H9 (cell line): ENCODE measurements around the gene IZUMO1. TPM values are rescaled to one million over a fixed set of nuclear protein-coding genes. Genes with fewer than 3 reads are reported as not detected.

Experiments
- DNase-seq: peaks from one replicate; pipeline ENCODE4 v3.0.0-alpha.2; 2017
- H2AFZ ChIP-seq: one replicate; pipeline ENCODE4 v1.6.1; 2013; ENCODE audit warnings: mild to moderate bottlenecking, low read length, control low read depth, moderate library complexity
- H2AK5ac ChIP-seq: 2 replicates; pipeline ENCODE4 v1.6.1; 2013; ENCODE audit warnings: low read length, control low read depth, mixed read lengths; ENCODE audit not compliant: insufficient read length
- H2BK120ac ChIP-seq: one replicate; pipeline ENCODE4 v1.6.1; 2013; ENCODE audit warnings: low read depth, mild to moderate bottlenecking, low read length, control low read depth, inconsistent platforms; ENCODE audit not compliant: poor library complexity, severe bottlenecking
- H2BK12ac ChIP-seq: 2 replicates; pipeline ENCODE4 v1.6.1; 2013; ENCODE audit warnings: low read length, control low read depth, mixed read lengths, low read depth; ENCODE audit not compliant: insufficient read length
- H2BK15ac ChIP-seq: 2 replicates; pipeline ENCODE4 v1.6.1; 2013; ENCODE audit warnings: low read depth, low read length, control low read depth
- H2BK20ac ChIP-seq: one replicate; pipeline ENCODE4 v1.6.1; 2013; ENCODE audit warnings: low read depth, mild to moderate bottlenecking, low read length, control low read depth, inconsistent platforms; ENCODE audit not compliant: poor library complexity, severe bottlenecking
- H2BK5ac ChIP-seq: 2 replicates; pipeline ENCODE4 v1.6.1; 2013; ENCODE audit warnings: low read length, control low read depth, mixed read lengths; ENCODE audit not compliant: insufficient read length
- H3K14ac ChIP-seq: 2 replicates; pipeline ENCODE4 v1.6.1; 2013; ENCODE audit warnings: low read length, control low read depth; ENCODE audit not compliant: insufficient read depth
- H3K18ac ChIP-seq: 2 replicates; pipeline ENCODE4 v1.6.1; 2013; ENCODE audit warnings: low read depth, mild to moderate bottlenecking, mixed read lengths, low read length, control low read depth; ENCODE audit not compliant: insufficient read length
- H3K23ac ChIP-seq: 2 replicates; pipeline ENCODE4 v1.6.1; 2013; ENCODE audit warnings: low read length, control low read depth, mixed read lengths, low read depth; ENCODE audit not compliant: insufficient read length
- H3K23me2 ChIP-seq: 2 replicates; pipeline ENCODE4 v1.6.1; 2013; ENCODE audit warnings: low read depth, mild to moderate bottlenecking, mixed read lengths, low read length, control low read depth; ENCODE audit not compliant: insufficient read length, poor library complexity, severe bottlenecking
- H3K27ac ChIP-seq: 2 replicates; pipeline ENCODE4 v1.5.1; 2013; ENCODE audit warnings: low read length, control low read depth, mixed read lengths, low read depth; ENCODE audit not compliant: insufficient read length
- H3K27me3 ChIP-seq: 2 replicates; pipeline ENCODE4 v1.6.1; 2013; ENCODE audit warnings: low read length, control low read depth, inconsistent platforms; ENCODE audit not compliant: insufficient read depth
- H3K4ac ChIP-seq: 2 replicates; pipeline ENCODE4 v1.6.1; 2013; ENCODE audit warnings: low read depth, mild to moderate bottlenecking, control low read depth, inconsistent platforms, low read length, moderate library complexity
- H3K4me1 ChIP-seq: 2 replicates; pipeline ENCODE4 v1.6.1; 2013; ENCODE audit warnings: low read length, control low read depth, inconsistent platforms; ENCODE audit not compliant: insufficient read depth
- H3K4me2 ChIP-seq: 2 replicates; pipeline ENCODE4 v1.6.1; 2013; ENCODE audit warnings: low read length, control low read depth, mixed read lengths; ENCODE audit not compliant: insufficient read length, insufficient read depth
- H3K56ac ChIP-seq: 2 replicates; pipeline ENCODE4 v1.6.1; 2013; ENCODE audit warnings: low read depth, mild to moderate bottlenecking, mixed read lengths, low read length, control low read depth; ENCODE audit not compliant: insufficient read length
- H3K79me1 ChIP-seq: 2 replicates; pipeline ENCODE4 v1.6.1; 2013; ENCODE audit warnings: low read depth, mild to moderate bottlenecking, moderate library complexity, low read length, control low read depth, inconsistent platforms; ENCODE audit not compliant: insufficient read depth, poor library complexity, severe bottlenecking
- H3K79me2 ChIP-seq: 2 replicates; pipeline ENCODE4 v1.6.1; 2013; ENCODE audit warnings: low read length, control low read depth, inconsistent platforms; ENCODE audit not compliant: insufficient read depth
- H3K9ac ChIP-seq: 2 replicates; pipeline ENCODE4 v1.6.1; 2013; ENCODE audit warnings: low read length, control low read depth, mixed read lengths; ENCODE audit not compliant: insufficient read length; ENCODE audit errors: extremely low read depth
- H3K9me3 ChIP-seq: one replicate; pipeline ENCODE4 v1.6.1; 2013; ENCODE audit warnings: low read depth, low read length, inconsistent platforms; ENCODE audit not compliant: control insufficient read depth
- H3T11ph ChIP-seq: one replicate; pipeline ENCODE4 v1.6.1; 2013; ENCODE audit warnings: mild to moderate bottlenecking, low read length, control low read depth, inconsistent platforms
- H4K20me1 ChIP-seq: one replicate; pipeline ENCODE4 v1.6.1; 2013; ENCODE audit not compliant: control insufficient read depth, insufficient read length, insufficient read depth
- H4K5ac ChIP-seq: 2 replicates; pipeline ENCODE4 v1.6.1; 2013; ENCODE audit warnings: low read depth, mild to moderate bottlenecking, mixed read lengths, low read length, control low read depth; ENCODE audit not compliant: insufficient read length
- H4K8ac ChIP-seq: replicated peaks from 2 replicates; pipeline ENCODE4 v1.6.1; 2013; ENCODE audit warnings: low read length, control low read depth, mixed read lengths, low read depth; ENCODE audit not compliant: insufficient read length
- H4K91ac ChIP-seq: 2 replicates; pipeline ENCODE4 v1.6.1; 2013; ENCODE audit warnings: low read depth, mild to moderate bottlenecking, moderate library complexity, mixed read lengths, low read length, control low read depth; ENCODE audit not compliant: insufficient read length
- H3K27ac Mint-ChIP-seq, 3 experiments: 2 replicates in 2 of 3; 3 replicates in 1 of 3; pipeline ENCODE4 v1.8.0; 2020 to 2021; ENCODE audit warnings: mixed read lengths in 3 of 3, mild to moderate bottlenecking in 1 of 3, moderate library complexity in 1 of 3
- H3K27me3 Mint-ChIP-seq: 2 replicates; pipeline ENCODE4 v1.8.0; 2021; ENCODE audit warnings: low read depth, mild to moderate bottlenecking, moderate library complexity, mixed read lengths
- H3K36me3 Mint-ChIP-seq, 3 experiments: 2 replicates in 2 of 3; 3 replicates in 1 of 3; pipeline ENCODE4 v1.8.0; 2020 to 2021; ENCODE audit warnings: low read depth in 3 of 3, mixed read lengths in 3 of 3; ENCODE audit not compliant: insufficient read depth in 1 of 3
- H3K4me1 Mint-ChIP-seq, 2 experiments: 2 replicates each; pipeline ENCODE4 v1.8.0; 2020; ENCODE audit warnings: mixed read lengths in 2 of 2
- H3K4me3 Mint-ChIP-seq, 2 experiments: 2 replicates in 1 of 2; 3 replicates in 1 of 2; pipeline ENCODE4 v1.8.0; 2020 to 2021; ENCODE audit warnings: mild to moderate bottlenecking in 2 of 2, mixed read lengths in 2 of 2, moderate library complexity in 1 of 2
- H3K9me3 Mint-ChIP-seq, 2 experiments: 2 replicates in 1 of 2; 3 replicates in 1 of 2; pipeline ENCODE4 v1.8.0; 2020; ENCODE audit warnings: mild to moderate bottlenecking in 2 of 2, mixed read lengths in 2 of 2, moderate library complexity in 1 of 2
- WGBS: extraction: QIAGEN DNeasy Blood & Tissue Kit; methylation state at CpG from one replicate; pipeline ENCODE4 v1.1.7; 2013; ENCODE audit warnings: missing lambda C conversion rate, low lambda C conversion rate, mixed read lengths; ENCODE audit not compliant: insufficient read length; ENCODE audit errors: extremely low coverage; 5-methylcytosine and 5-hydroxymethylcytosine counted together
- total RNA-seq: library from RNA; stranded (reverse); gene quantifications from 2 replicates; pipeline ENCODE4 v1.2.1, GENCODE V29; 2021
- TF ChIP-seq, protein P1 (sequence below): fragments of 200-600 bp; sonication (generic); conservative IDR thresholded peaks from 3 replicates; pipeline ENCODE4 v1.8.0; 2021; ENCODE audit warnings: antibody characterized with exemption, mild to moderate bottlenecking

IZUMO1 gene
- total RNA-seq, 1 experiment from 2014 or later = 3.7 TPM

- DNase-seq = peak; percentile 99
- Histone ChIP-seq H2BK120ac (no peak overlapping the region), H2BK5ac (no peak overlapping the region), H2BK15ac (no peak overlapping the region), H3K79me1 (no peaks in the 10 kb centered on the region), H3T11ph (no peak overlapping the region), H3K56ac (no peak overlapping the region), H4K8ac (no peak overlapping the region), H3K4ac (no peak overlapping the region), H2BK20ac (no peak overlapping the region), H3K18ac (peak overlapping the region; percentile 88), H4K20me1 (no peaks in the 10 kb centered on the region), H3K23me2 (peaks cover 3% of the 10 kb centered on the region), H4K91ac (no peak overlapping the region), H3K9me3 (no peaks in the 10 kb centered on the region), H3K4me1 (no peaks in the 10 kb centered on the region; the same call in 1 of the 2 replicates), H4K5ac (no peak overlapping the region), H3K4me2 (peak overlapping the region; percentile 45), H3K27me3 (no peaks in the 10 kb centered on the region), H3K27ac (no peak overlapping the region), H2AFZ (no peak overlapping the region), H3K9ac (peak overlapping the region; percentile 40), H2AK5ac (no peak overlapping the region), H2BK12ac (no peak overlapping the region), H3K79me2 (no peaks in the 10 kb centered on the region), H3K14ac (0 out of 2 replicates have a peak overlapping the region, but pooled peaks have one; percentile 37), H3K23ac (no peak overlapping the region)
- Mint-ChIP-seq H3K4me3 (peak overlapping the region; percentile 96 to 98), H3K9me3 (no peaks in the 10 kb centered on the region), H3K36me3 (no peaks in the 10 kb centered on the region; a peak in 1 of 7 replicates), H3K27me3 (no peaks in the 10 kb centered on the region; the same call in 1 of the 2 replicates), H3K27ac (peak overlapping the region; percentile 96 to 99 (median 99)), H3K4me1 (peaks cover 26 to 41% of the 10 kb centered on the region in 2 experiments)
- WGBS = no CpG with 5 or more reads among the region's 42 CpGs
- TF ChIP-seq, protein P1, sequence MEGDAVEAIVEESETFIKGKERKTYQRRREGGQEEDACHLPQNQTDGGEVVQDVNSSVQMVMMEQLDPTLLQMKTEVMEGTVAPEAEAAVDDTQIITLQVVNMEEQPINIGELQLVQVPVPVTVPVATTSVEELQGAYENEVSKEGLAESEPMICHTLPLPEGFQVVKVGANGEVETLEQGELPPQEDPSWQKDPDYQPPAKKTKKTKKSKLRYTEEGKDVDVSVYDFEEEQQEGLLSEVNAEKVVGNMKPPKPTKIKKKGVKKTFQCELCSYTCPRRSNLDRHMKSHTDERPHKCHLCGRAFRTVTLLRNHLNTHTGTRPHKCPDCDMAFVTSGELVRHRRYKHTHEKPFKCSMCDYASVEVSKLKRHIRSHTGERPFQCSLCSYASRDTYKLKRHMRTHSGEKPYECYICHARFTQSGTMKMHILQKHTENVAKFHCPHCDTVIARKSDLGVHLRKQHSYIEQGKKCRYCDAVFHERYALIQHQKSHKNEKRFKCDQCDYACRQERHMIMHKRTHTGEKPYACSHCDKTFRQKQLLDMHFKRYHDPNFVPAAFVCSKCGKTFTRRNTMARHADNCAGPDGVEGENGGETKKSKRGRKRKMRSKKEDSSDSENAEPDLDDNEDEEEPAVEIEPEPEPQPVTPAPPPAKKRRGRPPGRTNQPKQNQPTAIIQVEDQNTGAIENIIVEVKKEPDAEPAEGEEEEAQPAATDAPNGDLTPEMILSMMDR = no peak
Observed at GRCh38 chr19:48720613-48721296, 26.0 kb downstream of the IZUMO1 start.
